ENCODE measurements around the gene DCUN1D3.

- no peak for TF ChIP-seq EZH2 (IDR thresholded peaks at IDR 0.05)
- no peak for TF ChIP-seq POLR2AphosphoS5 (IDR thresholded peaks at IDR 0.05; ENCODE audit: low read depth, low read length)
- no peak for TF ChIP-seq CTCF (IDR thresholded peaks at IDR 0.05 in 2 of 3, conservative IDR thresholded peaks at IDR 0.05 in 1 of 3; ENCODE audit: borderline replicate concordance in 1 of 3, insufficient read depth in 1 of 3, low read depth in 2 of 3, low read length in 2 of 3)
- no peak for TF ChIP-seq CEBPB (IDR thresholded peaks at IDR 0.05; ENCODE audit: low read depth)
- no peak for TF ChIP-seq YY1 (IDR thresholded peaks at IDR 0.05; ENCODE audit: extremely low read depth, insufficient replicate concordance, low read depth, low read length)
- no peak for TF ChIP-seq POLR2A (IDR thresholded peaks at IDR 0.05; ENCODE audit: borderline replicate concordance, extremely low read depth, insufficient read depth, insufficient read length)
- TF ChIP-seq ATF3 (IDR thresholded peaks at IDR 0.05): no peak
- TF ChIP-seq ZFX (IDR thresholded peaks at IDR 0.05): no peak
- TF ChIP-seq REST (IDR thresholded peaks at IDR 0.05; ENCODE audit: low read depth): no peak
- no peak for TF ChIP-seq EGR1 (IDR thresholded peaks at IDR 0.05; ENCODE audit: low read depth)
- TF ChIP-seq SRF (IDR thresholded peaks at IDR 0.05; ENCODE audit: low read depth): no peak
- no peak for TF ChIP-seq EZH2phosphoT487 (IDR thresholded peaks at IDR 0.05; ENCODE audit: borderline replicate concordance)
- TF ChIP-seq RAD21 (IDR thresholded peaks at IDR 0.05; ENCODE audit: low read depth): no peak
- no peak for TF ChIP-seq SP1 (IDR thresholded peaks at IDR 0.05; ENCODE audit: low read depth)
Observed at GRCh38 chr16:20903899-20904506, 3.8 kb upstream of the DCUN1D3 start.
